GM19328 (cell line): ENCODE results near the gene WIPF1.

ENCODE experiments used
- ATAC-seq: cut with Tn5 transposase; IDR thresholded peaks from one replicate; pipeline ENCODE4 v1.9.1; 2021; ENCODE audit warnings: mild to moderate bottlenecking, moderate library complexity; ENCODE audit not compliant: unreplicated experiment

Gene WIPF1

GRCh38 chr2:174545240-174545639, 52.4 kb downstream of the WIPF1 start:
- no peak for ATAC-seq

- no peak for ATAC-seq
Measured at GRCh38 chr2:174544802-174545201, 52.8 kb downstream of the WIPF1 start.

- ATAC-seq: no peak
Measured at GRCh38 chr2:174544156-174544555, 53.4 kb downstream of the WIPF1 start.

- ATAC-seq: no peak
Measured at GRCh38 chr2:174540893-174541292, 56.7 kb downstream of the WIPF1 start.

DNA sequence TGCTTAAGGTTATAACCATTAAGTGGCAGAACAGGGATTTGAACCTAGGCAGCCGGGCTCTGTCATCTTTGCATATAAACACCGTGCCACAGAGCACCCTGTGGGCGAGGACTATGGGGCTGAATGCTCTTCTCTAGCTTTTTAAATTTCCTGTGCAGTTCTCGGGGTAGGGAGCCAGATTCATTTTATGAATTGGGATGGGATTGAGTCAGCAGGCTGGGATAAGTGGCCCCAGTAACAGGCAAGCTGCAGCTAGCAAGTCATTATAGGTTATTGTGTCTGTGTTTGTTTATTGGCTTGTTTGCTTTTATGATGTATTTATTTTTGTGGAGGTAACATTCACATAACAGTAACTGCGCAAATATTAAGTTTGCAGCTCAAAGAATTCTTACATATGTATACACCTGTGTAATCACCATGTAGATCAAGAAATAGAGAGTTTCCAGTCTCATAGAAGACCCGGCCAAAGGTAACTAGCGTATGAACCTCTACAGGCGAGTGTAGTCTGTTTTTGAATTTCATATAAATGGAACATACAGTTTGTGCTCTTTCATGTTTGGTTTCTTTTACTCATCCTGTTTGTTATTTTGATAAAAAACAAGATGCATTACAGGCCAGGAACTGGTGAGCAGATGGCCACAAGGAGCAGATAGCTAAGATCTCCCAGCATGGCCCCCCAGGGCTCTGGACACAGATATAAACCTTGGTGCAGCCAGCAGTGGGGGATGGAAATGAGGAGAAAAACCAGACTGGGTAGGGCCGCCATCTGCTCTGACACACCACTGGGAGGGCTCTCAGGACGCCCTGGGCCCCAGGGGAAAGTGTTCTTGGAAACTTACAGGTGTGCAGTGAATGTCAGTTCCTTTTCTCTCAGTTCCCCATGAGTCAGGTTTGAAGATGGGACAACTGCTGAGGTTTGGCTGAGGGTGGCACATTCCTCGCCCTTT, 61.6 kb downstream of the WIPF1 start:
- no peak for ATAC-seq

DNA sequence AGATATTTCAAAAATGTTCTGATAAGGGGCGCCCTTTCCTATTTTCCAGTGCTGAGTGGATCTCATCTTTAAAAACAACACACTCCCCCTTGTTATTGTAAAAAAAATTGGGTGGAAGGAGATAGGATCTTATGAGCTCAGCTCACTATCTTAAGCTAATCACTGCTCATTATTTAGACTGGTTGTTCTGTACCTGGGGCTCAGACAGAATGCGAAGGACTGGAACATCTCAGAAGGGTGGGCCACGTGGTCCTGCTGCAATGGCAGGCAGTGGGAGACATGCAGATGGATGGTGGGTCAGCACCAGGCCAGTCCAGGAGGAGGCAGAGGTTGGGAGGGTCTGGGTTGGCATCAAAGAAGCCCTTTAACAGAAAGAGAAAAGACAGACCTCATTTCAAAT, 62.5 kb downstream of the WIPF1 start:
- no peak for ATAC-seq

DNA sequence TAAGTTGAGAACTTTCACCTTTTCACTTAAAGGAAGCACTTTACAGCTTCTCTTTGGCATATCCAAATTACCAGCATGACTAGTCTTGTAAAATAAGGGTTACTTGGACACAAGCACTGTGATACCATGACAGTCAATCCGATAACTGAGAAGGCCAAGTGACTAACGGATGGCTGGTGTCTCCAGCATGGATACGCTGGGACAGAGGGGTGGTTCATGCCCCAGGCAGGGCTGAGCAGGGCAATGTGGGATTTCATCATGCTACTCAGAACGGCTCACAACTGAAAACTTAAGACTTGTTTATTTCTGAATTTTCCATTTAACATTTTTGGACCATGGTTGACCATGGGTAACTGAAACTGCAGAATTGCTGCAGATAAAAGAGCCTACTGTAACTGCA, 67.7 kb downstream of the WIPF1 start:
- no peak for ATAC-seq

- no peak for ATAC-seq
Measured at GRCh38 chr2:174527959-174528358, 69.6 kb downstream of the WIPF1 start.

DNA sequence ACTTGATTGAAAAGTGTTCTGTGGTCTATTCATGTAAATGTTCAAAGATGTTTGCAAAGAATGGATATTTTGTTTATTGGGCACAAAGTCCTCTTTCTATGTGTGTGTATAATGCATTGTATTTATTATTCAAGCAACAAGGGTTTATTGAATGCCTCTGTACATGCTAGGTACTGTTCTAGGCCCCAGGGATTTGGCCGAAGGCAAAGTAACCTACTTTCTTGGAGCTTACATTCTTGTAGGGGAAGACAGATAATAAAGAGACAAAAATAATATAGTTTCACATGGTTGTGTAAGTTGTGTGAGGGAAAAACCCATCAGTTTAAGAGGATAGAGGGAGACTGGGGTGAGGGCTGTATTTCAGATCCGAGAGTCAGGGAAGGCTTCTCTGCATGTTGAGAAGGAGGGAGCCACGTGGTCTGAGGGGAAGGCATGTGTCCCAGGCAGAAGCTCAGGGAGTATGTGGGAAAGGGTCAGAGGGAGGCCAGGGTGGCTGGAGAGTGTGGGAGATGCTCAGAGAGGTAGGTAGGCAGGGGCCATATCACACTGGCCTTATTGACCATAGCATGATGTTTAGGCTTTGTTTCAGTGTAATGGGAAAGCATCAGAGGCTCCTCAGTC, 70.4 kb downstream of the WIPF1 start:
- no peak for ATAC-seq

DNA sequence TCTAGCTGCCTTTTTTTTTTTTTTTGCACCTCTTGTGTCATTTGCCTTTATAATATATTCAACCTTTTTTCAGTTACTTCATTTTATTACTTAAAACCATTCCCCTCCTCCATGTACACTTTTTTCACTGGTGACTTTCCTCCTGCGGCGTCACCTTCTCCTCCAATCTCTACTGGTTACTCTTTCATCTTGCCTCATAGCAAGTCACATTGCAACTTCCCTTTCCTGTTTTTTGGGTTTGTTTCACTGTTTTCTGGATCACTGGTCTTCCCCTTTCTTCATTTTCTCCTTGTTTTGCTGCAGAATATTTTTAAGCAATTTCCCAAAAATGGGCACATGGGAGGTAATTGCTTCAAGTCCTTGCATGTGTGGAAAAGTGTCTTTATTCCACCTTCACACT, 73.1 kb downstream of the WIPF1 start:
- no peak for ATAC-seq

DNA sequence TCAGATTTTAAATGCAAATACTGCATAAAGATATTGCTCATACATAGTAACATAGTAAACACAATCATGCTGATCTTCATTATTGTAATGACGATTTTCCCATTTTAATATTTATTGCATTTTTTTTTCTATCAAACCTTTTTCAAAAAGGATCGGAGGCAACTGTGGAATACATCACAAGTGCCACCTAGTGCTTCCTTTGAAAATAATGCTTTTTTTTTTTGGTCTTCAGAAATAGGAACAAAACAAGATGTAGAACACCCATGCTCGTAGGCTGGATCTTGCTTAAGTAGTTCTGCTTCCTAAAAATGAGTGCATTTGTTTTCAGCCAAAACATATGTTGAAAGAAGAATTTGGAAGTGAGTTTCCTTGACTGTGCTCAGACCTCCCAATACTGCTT, 75.1 kb downstream of the WIPF1 start:
- no peak for ATAC-seq

GRCh38 chr2:174518395-174518794, 79.2 kb downstream of the WIPF1 start:
- ATAC-seq: no peak

DNA sequence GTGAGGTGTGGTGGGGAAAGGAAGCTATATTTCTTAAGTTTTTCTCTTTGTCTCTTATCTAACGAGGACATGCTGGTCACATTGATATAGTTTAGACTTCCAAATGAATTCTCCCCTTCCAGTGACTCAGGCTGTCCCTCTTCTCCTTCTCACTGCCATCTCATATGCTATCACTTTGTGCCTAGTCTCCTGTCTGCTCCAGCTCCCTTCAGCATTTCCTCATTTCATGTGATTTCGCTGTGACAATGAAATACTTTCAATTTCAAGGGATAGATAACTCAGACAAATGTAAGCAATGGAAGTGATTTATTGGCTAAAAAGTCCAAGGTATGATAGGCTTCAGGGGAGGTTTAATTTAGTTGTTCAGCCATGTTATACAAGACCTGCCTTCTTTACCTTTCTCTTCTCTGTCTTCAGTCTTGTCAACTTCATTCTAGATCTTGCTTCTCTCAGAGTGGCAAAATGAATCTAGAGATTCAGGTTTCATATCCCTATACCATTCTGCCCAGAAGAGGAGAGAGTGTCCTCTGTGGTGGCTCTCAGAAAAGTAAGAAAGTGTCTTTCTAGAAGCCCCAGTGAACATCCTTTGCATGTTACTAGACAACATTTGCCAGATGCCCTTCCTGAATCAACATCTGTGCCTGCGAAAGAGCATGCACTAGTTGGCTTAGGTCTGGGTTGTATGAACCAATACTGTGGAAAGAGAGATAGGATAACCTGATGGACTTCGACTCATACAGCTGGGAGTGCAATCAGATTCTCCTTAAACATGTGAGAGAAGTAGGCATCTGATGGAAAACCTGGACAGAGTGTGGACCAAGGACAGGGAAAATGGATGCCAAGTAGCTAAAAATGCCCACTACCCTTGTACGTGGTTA, 80.9 kb downstream of the WIPF1 start:
- no peak for ATAC-seq

DNA sequence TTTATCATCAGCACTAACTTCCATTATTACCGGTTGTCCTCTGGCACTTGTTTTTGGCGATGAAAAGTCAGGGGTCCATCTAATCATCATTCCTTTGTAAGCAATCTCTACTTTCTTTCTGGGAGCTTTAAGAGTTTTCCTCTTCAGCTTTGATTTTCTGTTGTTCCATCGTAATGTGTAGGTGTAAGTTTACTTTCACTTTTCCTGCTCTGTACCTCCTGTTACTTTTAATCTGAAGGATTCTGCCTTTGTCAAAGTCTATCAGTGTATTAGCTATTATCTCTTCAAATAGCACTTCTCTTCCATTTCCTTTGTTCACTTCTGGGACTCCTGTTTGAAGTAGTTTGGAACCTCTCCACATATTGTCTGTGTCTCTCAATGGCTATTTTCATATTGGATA, 85.3 kb downstream of the WIPF1 start:
- ATAC-seq: no peak

GRCh38 chr2:174511580-174512260, 85.9 kb downstream of the WIPF1 start:
- no peak for ATAC-seq

DNA sequence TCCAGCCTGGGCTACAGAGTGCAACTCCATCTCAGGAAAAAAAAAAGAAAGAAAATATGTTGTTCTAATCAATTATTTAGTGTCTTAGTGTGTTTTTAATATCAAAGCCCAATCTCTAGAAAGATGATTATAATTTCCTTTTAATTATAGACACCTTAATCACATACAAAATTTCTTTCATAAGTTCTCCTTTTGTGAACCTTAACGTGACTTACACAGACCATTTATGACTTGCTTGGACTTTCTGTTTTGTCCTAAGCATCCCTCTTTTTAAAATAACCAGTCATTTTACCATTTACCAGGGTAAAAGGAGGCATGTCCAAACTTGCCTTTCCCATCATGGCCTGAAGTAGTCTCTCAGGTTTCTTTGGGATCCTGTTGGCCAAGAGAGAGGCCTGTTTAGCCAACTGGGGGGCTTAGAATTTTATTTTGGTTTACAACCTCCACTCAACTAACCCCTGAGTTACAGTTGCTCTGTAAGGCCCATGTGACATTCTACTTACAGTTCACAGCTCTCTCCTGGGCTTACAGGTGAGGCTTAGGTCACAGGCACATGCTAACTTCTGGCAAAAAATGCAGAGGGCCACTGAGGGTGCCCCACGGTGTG, 86.9 kb downstream of the WIPF1 start:
- no peak for ATAC-seq
